HepG2 (cell line): Measurements from ENCODE around the gene TMEM238. TPM values are rescaled to one million over a fixed set of nuclear protein-coding genes. Genes with fewer than 3 reads are reported as not detected.

ENCODE experiments used
- ATF4 ChIP-seq, 2 experiments: fragments of 450-650 bp in 1 of 2; sonication (generic) in 1 of 2; formaldehyde crosslinking; IDR thresholded peaks; 2 replicates each; pipeline versions ENCODE4 v1.5.0 to v1.8.0; 2020 to 2022; ENCODE audit warnings: mild to moderate bottlenecking in 1 of 2, missing genetic modification reagents in 1 of 2
- FOXP4 ChIP-seq: sonication (generic); formaldehyde crosslinking; IDR thresholded peaks from 2 replicates; pipeline ENCODE4 v1.4.0; 2020; ENCODE audit warnings: missing genetic modification reagents
- HNRNPH1 ChIP-seq: fragments of 200-400 bp; formaldehyde crosslinking; optimal IDR thresholded peaks from 2 replicates; pipeline ENCODE3; 2017; ENCODE audit warnings: mild to moderate bottlenecking, low read depth, low read length
- HOXA5 ChIP-seq: sonication (generic); formaldehyde crosslinking; IDR thresholded peaks from 2 replicates; pipeline ENCODE4 v1.4.0; 2020; ENCODE audit warnings: missing genetic modification reagents
- ISX ChIP-seq: sonication (generic); formaldehyde crosslinking; conservative IDR thresholded peaks from 2 replicates; pipeline ENCODE4 v1.5.0; 2020; ENCODE audit warnings: missing genetic modification reagents
- JUNB ChIP-seq: sonication (generic); formaldehyde crosslinking; IDR thresholded peaks from 2 replicates; pipeline ENCODE4 v1.8.0; 2022; ENCODE audit warnings: missing genetic modification reagents, mild to moderate bottlenecking, borderline replicate concordance
- KLF15 ChIP-seq: sonication (generic); formaldehyde crosslinking; IDR thresholded peaks from 2 replicates; pipeline ENCODE4 v1.8.1; 2023; ENCODE audit warnings: borderline replicate concordance, mild to moderate bottlenecking, inconsistent platforms, missing genetic modification reagents, mixed read lengths
- LRRFIP1 ChIP-seq: sonication (generic); formaldehyde crosslinking; conservative IDR thresholded peaks from 2 replicates; pipeline ENCODE4 v1.4.0; 2020; ENCODE audit warnings: missing genetic modification reagents
- MIER3 ChIP-seq: IDR thresholded peaks from 2 replicates; pipeline ENCODE4 v1.6.1; 2016; ENCODE audit warnings: missing compliant biosample characterization, borderline replicate concordance
- NR2F2 ChIP-seq: IDR thresholded peaks from 2 replicates; pipeline ENCODE4 v1.6.1; 2012; ENCODE audit warnings: low read depth, inconsistent platforms, borderline replicate concordance
- NRL ChIP-seq: sonication (generic); formaldehyde crosslinking; IDR thresholded peaks from 2 replicates; pipeline ENCODE4 v1.5.0; 2020; ENCODE audit warnings: missing genetic modification reagents, mild to moderate bottlenecking, moderate library complexity, borderline replicate concordance
- POGK ChIP-seq: sonication (generic); formaldehyde crosslinking; conservative IDR thresholded peaks from 2 replicates; pipeline ENCODE4 v1.8.0; 2022; ENCODE audit warnings: mild to moderate bottlenecking, moderate library complexity, missing genetic modification reagents
- TFE3 ChIP-seq: IDR thresholded peaks from 2 replicates; pipeline ENCODE4 v1.6.1; 2016
- ZNF280B ChIP-seq: sonication (generic); formaldehyde crosslinking; IDR thresholded peaks from 2 replicates; pipeline ENCODE4 v1.5.0; 2020; ENCODE audit warnings: missing genetic modification reagents, mild to moderate bottlenecking, borderline replicate concordance
- ZNF292 ChIP-seq: sonication (generic); formaldehyde crosslinking; IDR thresholded peaks from 2 replicates; pipeline ENCODE4 v1.8.1; 2022; ENCODE audit warnings: mild to moderate bottlenecking, low read depth, missing genetic modification reagents, borderline replicate concordance
- ZNF782 ChIP-seq: sonication (generic); formaldehyde crosslinking; IDR thresholded peaks from 2 replicates; pipeline ENCODE4 v1.4.0; 2020; ENCODE audit warnings: missing genetic modification reagents, mild to moderate bottlenecking, borderline replicate concordance
- polyA plus RNA-seq, 8 experiments: library from polyadenylated mRNA; depleted of rRNA in 3 of 8; stranded (reverse) in 7 of 8; unstranded in 1 of 8; fragments of >200 nt; fragmentation: Illumina TruSeq in 4 of 8; extraction: Trizol in 4 of 8; gene quantifications; 2 replicates each; pipeline versions ENCODE4 v1.2.1 to v1.2.3, GENCODE V29; 2011 to 2016; ENCODE audit warnings: low read depth in 4 of 8, missing spikeins in 1 of 8, mixed read lengths in 1 of 8; ENCODE audit not compliant: insufficient read depth in 1 of 8
- total RNA-seq, 5 experiments: library from RNA; depleted of rRNA; stranded (reverse); fragments of >200 nt; fragmentation: Illumina TruSeq; extraction: Trizol; gene quantifications; 2 replicates each; pipeline ENCODE4 v1.2.3, GENCODE V29; 2016; ENCODE audit warnings: low read depth in 1 of 5

TMEM238 gene
- total and polyA plus RNA-seq, 2 of the 13 experiments (the other 11 are each of a cell fraction or from before 2014, with no cell fraction given), result not detected

- TF ChIP-seq ZNF280B (CRISPR knock-in tag) (peak; percentile 16; the same call in 1 of the 2 replicates), ZNF782 (CRISPR knock-in tag) (peak; percentile 79; the same call in 1 of the 2 replicates), ZNF292 (CRISPR knock-in tag) (0 out of 2 replicates have a peak, but pooled peaks have one; percentile 13), MIER3 (CRISPR knock-in tag) (peak; percentile 84; the same call in 1 of the 2 replicates), LRRFIP1 (CRISPR knock-in tag) (no peak), HOXA5 (peak; percentile 4), FOXP4 (CRISPR knock-in tag) (peak; percentile 51; the same call in 1 of the 2 replicates), HNRNPH1 (no peak), NRL (CRISPR knock-in tag) (0 out of 2 replicates have a peak, but pooled peaks have one; percentile 74), POGK (peak; percentile 78), ISX (no peak), ATF4 (CRISPR knock-in tag; IDR thresholded peaks at IDR 0.05) (no peak), TFE3 (peak; percentile 60), NR2F2 (no peak), KLF15 (CRISPR knock-in tag) (no peak), JUNB (CRISPR knock-in tag) (no peak)
- TF ChIP-seq, all 625 proteins: peak for 265
These were observed 1.8 kb upstream of the TMEM238 start, which contains the start of gene RPL28 (continued) for GRCh38 chr19:55385724-55386492.
